Trophoblast cell (in vitro differentiated cells and primary cell): Measurements from ENCODE around the gene STX16.

Source experiments
- DNase-seq, 2 donors: peaks; one replicate each; pipeline ENCODE4 v3.0.0-alpha.2; 2016
- H2AFZ ChIP-seq: 2 replicates; pipeline ENCODE4 v1.6.1; 2013; ENCODE audit warnings: low read length, moderate library complexity, mild to moderate bottlenecking; ENCODE audit not compliant: insufficient read depth, poor library complexity
- H2AK5ac ChIP-seq: 2 replicates; pipeline ENCODE4 v1.6.1; 2013; ENCODE audit warnings: mild to moderate bottlenecking, low read length
- H2BK120ac ChIP-seq: 2 replicates; pipeline ENCODE4 v1.6.1; 2013; ENCODE audit warnings: low read length, mild to moderate bottlenecking, moderate library complexity; ENCODE audit not compliant: insufficient read depth, poor library complexity
- H2BK12ac ChIP-seq: 2 replicates; pipeline ENCODE4 v1.6.1; 2013; ENCODE audit warnings: mild to moderate bottlenecking, low read length, moderate library complexity
- H2BK5ac ChIP-seq: 2 replicates; pipeline ENCODE4 v1.6.1; 2013; ENCODE audit warnings: low read length, low read depth, moderate library complexity, mild to moderate bottlenecking; ENCODE audit not compliant: poor library complexity
- H3K14ac ChIP-seq: 2 replicates; pipeline ENCODE4 v1.6.1; 2013; ENCODE audit warnings: mild to moderate bottlenecking, low read length
- H3K18ac ChIP-seq: 2 replicates; pipeline ENCODE4 v1.6.1; 2013; ENCODE audit warnings: mild to moderate bottlenecking, low read length
- H3K23ac ChIP-seq: 2 replicates; pipeline ENCODE4 v1.6.1; 2013; ENCODE audit warnings: low read length
- H3K27ac ChIP-seq: 2 replicates; pipeline ENCODE4 v1.5.1; 2013; ENCODE audit warnings: low read depth, mild to moderate bottlenecking, inconsistent platforms, low read length, moderate library complexity
- H3K27me3 ChIP-seq: 2 replicates; pipeline ENCODE4 v1.6.1; 2013; ENCODE audit warnings: inconsistent platforms, mild to moderate bottlenecking, low read length, moderate library complexity; ENCODE audit not compliant: insufficient read depth
- H3K36me3 ChIP-seq, 2 experiments: 1 replicate in 1 of 2; 2 replicates in 1 of 2; pipeline ENCODE4 v1.6.1; 2013; ENCODE audit warnings: low read length in 2 of 2, mild to moderate bottlenecking in 2 of 2, moderate library complexity in 1 of 2; ENCODE audit not compliant: insufficient read depth in 2 of 2, control insufficient read depth in 1 of 2
- H3K4ac ChIP-seq: 2 replicates; pipeline ENCODE4 v1.6.1; 2013; ENCODE audit warnings: low read depth, mild to moderate bottlenecking, low read length, moderate library complexity
- H3K4me1 ChIP-seq, 2 experiments: 1 replicate in 1 of 2; 2 replicates in 1 of 2; pipeline ENCODE4 v1.6.1; 2013; ENCODE audit warnings: low read length in 2 of 2, mild to moderate bottlenecking in 2 of 2, moderate library complexity in 1 of 2; ENCODE audit not compliant: insufficient read depth in 2 of 2, control insufficient read depth in 1 of 2
- H3K4me2 ChIP-seq: 2 replicates; pipeline ENCODE4 v1.6.1; 2013; ENCODE audit warnings: inconsistent platforms, mild to moderate bottlenecking, low read length, moderate library complexity
- H3K4me3 ChIP-seq: 2 replicates; pipeline ENCODE4 v1.5.1; 2013; ENCODE audit warnings: mild to moderate bottlenecking, low read depth, low read length, inconsistent platforms
- H3K79me1 ChIP-seq: one replicate; pipeline ENCODE4 v1.6.1; 2013; ENCODE audit warnings: low read length
- H3K79me2 ChIP-seq: 2 replicates; pipeline ENCODE4 v1.6.1; 2013; ENCODE audit warnings: low read length, mild to moderate bottlenecking; ENCODE audit not compliant: control insufficient read depth, insufficient read depth, poor library complexity
- H3K9ac ChIP-seq: 2 replicates; pipeline ENCODE4 v1.6.1; 2013; ENCODE audit warnings: mild to moderate bottlenecking, low read length
- H3K9me3 ChIP-seq: 2 replicates; pipeline ENCODE4 v1.6.1; 2013; ENCODE audit warnings: low read depth, mild to moderate bottlenecking, control low read depth, inconsistent platforms, low read length; ENCODE audit not compliant: insufficient read depth
- H4K12ac ChIP-seq: 2 replicates; pipeline ENCODE4 v1.6.1; 2013; ENCODE audit warnings: low read depth, mild to moderate bottlenecking, low read length, moderate library complexity
- H4K8ac ChIP-seq: 2 replicates; pipeline ENCODE4 v1.6.1; 2013; ENCODE audit warnings: low read depth, mild to moderate bottlenecking, low read length, moderate library complexity
- H4K91ac ChIP-seq: one replicate; pipeline ENCODE4 v1.6.1; 2013; ENCODE audit warnings: low read depth, mild to moderate bottlenecking, low read length, moderate library complexity
- WGBS: extraction: QIAGEN DNeasy Blood & Tissue Kit; methylation state at CpG from one replicate; pipeline ENCODE4 v1.1.7; 2013; ENCODE audit warnings: missing lambda C conversion rate; ENCODE audit not compliant: insufficient read length, insufficient coverage; ENCODE audit errors: extremely low coverage; 5-methylcytosine and 5-hydroxymethylcytosine counted together

Gene STX16

GRCh38 chr20:58610071-58610800 lies 40.8 kb upstream of the STX16 start:
- Histone ChIP-seq H3K4me1 (peaks cover 25% of the 10 kb centered on the region in 2 experiments), H3K23ac (no peak overlapping the region), H4K12ac (no peak overlapping the region), H2BK5ac (no peak overlapping the region), H3K9me3 (peaks cover 2% of the 10 kb centered on the region), H3K27ac (no peak overlapping the region), H2BK12ac (peak overlapping the region; percentile 19), H3K36me3 (no peaks in the 10 kb centered on the region), H4K8ac (peak overlapping the region; percentile 8), H3K27me3 (no peaks in the 10 kb centered on the region), H3K79me2 (no peaks in the 10 kb centered on the region), H3K4me2 (no peak overlapping the region), H3K18ac (peak overlapping the region; percentile 32), H2BK120ac (peak overlapping the region; percentile 59), H4K91ac (peak overlapping the region; percentile 55), H2AK5ac (peak overlapping the region; percentile 40), H3K4me3 (no peak overlapping the region), H3K79me1 (peaks cover 9% of the 10 kb centered on the region), H2AFZ (no peak overlapping the region), H3K4ac (no peak overlapping the region), H3K14ac (peak overlapping the region; percentile 38), H3K9ac (no peak overlapping the region)
- no CpG with 5 or more reads among the region's 19 CpGs for WGBS
- DNase-seq = no peak

GRCh38 chr20:58610811-58611210 lies 40.3 kb upstream of the STX16 start:
- Histone ChIP-seq H3K23ac (no peak overlapping the region), H2AFZ (no peak overlapping the region), H3K27me3 (no peaks in the 10 kb centered on the region), H3K4me3 (no peak overlapping the region), H3K79me1 (peaks cover 9% of the 10 kb centered on the region), H3K18ac (peak overlapping the region; percentile 32), H3K4me2 (no peak overlapping the region), H3K79me2 (no peaks in the 10 kb centered on the region), H4K8ac (no peak overlapping the region), H2BK12ac (peak overlapping the region; percentile 39), H3K9ac (no peak overlapping the region), H3K27ac (peak overlapping the region; percentile 2), H3K9me3 (no peaks in the 10 kb centered on the region), H2BK120ac (no peak overlapping the region), H3K4me1 (peaks cover 25% of the 10 kb centered on the region in 2 experiments), H3K36me3 (no peaks in the 10 kb centered on the region), H2BK5ac (peak overlapping the region; percentile 5), H4K12ac (no peak overlapping the region), H2AK5ac (peak overlapping the region; percentile 40), H3K4ac (no peak overlapping the region), H3K14ac (peak overlapping the region; percentile 38), H4K91ac (peak overlapping the region; percentile 55)
- DNase-seq = no peak
- no CpG with 5 or more reads among the region's 10 CpGs for WGBS

GRCh38 chr20:58611236-58612030 lies 39.6 kb upstream of the STX16 start:
- Histone ChIP-seq H3K18ac (peak overlapping the region; percentile 2), H3K79me2 (no peaks in the 10 kb centered on the region), H3K4me1 (peaks cover 25% of the 10 kb centered on the region in 2 experiments), H3K9ac (no peak overlapping the region), H4K91ac (peak overlapping the region; percentile 41), H2BK12ac (peak overlapping the region; percentile 23), H3K4me3 (no peak overlapping the region), H2AFZ (no peak overlapping the region), H2BK120ac (peak overlapping the region; percentile 33), H3K27me3 (no peaks in the 10 kb centered on the region), H3K23ac (no peak overlapping the region), H2AK5ac (peak overlapping the region; percentile 4), H3K4ac (no peak overlapping the region), H4K12ac (no peak overlapping the region), H3K27ac (no peak overlapping the region), H3K79me1 (peaks cover 9% of the 10 kb centered on the region), H2BK5ac (no peak overlapping the region), H4K8ac (no peak overlapping the region), H3K36me3 (no peaks in the 10 kb centered on the region), H3K9me3 (no peaks in the 10 kb centered on the region), H3K4me2 (no peak overlapping the region), H3K14ac (peak overlapping the region; percentile 38)
- WGBS = no CpG with 5 or more reads among the region's 10 CpGs
- DNase-seq = peak; percentile 92 to 97

GRCh38 chr20:58612121-58612691 lies 38.9 kb upstream of the STX16 start:
- H4K12ac ChIP-seq = no peak overlapping the region

More at GRCh38 chr20:58612121-58612691, 38.9 kb upstream of the STX16 start:
- H3K4me2 ChIP-seq = no peak overlapping the region
- no peak overlapping the region for H2AFZ ChIP-seq
- H2BK5ac ChIP-seq = no peak overlapping the region
- H3K4ac ChIP-seq = peak overlapping the region; percentile 16
- peaks cover 9% of the 10 kb centered on the region for H3K79me1 ChIP-seq
- no peak for DNase-seq
- no peak overlapping the region for H4K8ac ChIP-seq
- peak overlapping the region; percentile 51 for H2BK12ac ChIP-seq
- no peaks in the 10 kb centered on the region for H3K79me2 ChIP-seq
- H3K9me3 ChIP-seq = no peaks in the 10 kb centered on the region
- H3K27me3 ChIP-seq = no peaks in the 10 kb centered on the region
- no peak overlapping the region for H2AK5ac ChIP-seq
- H3K9ac ChIP-seq = no peak overlapping the region
- H3K18ac ChIP-seq = no peak overlapping the region
- peak overlapping the region; percentile 60 for H4K91ac ChIP-seq
- no peak overlapping the region for H3K27ac ChIP-seq
- peaks cover 25% of the 10 kb centered on the region in 2 experiments for H3K4me1 ChIP-seq
- H3K23ac ChIP-seq = no peak overlapping the region
- H3K36me3 ChIP-seq = no peaks in the 10 kb centered on the region
- no peak overlapping the region for H2BK120ac ChIP-seq
- H3K4me3 ChIP-seq = no peak overlapping the region
- no CpG with 5 or more reads among the region's 14 CpGs for WGBS
- no peak overlapping the region for H3K14ac ChIP-seq
